ENCODE data around the gene ENTREP1. TPM values are rescaled to one million over a fixed set of nuclear protein-coding genes. Genes with fewer than 3 reads are reported as not detected.

Gene ENTREP1
- total and polyA plus RNA-seq, 8 donors: 2.0 to 40.2 (median 11.3) TPM

- intact Hi-C loops (cut with DNase I; ENCODE audit: low total_unique reads): no loop called here
- Histone ChIP-seq H3K9me3 (peaks cover 0 to 19% (median 13%) of the 10 kb centered on the region in 4 donors), H3K4me3 (no peak overlapping the region), H3K4me1 (peaks cover 0 to 1% (median 0%) of the 10 kb centered on the region in 4 donors), H3K27ac (no peak overlapping the region), H3K27me3 (no peaks in the 10 kb centered on the region), H3K36me3 (no peaks in the 10 kb centered on the region)
- no peak for DNase-seq
- TF ChIP-seq EP300 (IDR thresholded peaks at IDR 0.05) (no peak), CTCF (IDR thresholded peaks at IDR 0.05) (no peak), POLR2A (IDR thresholded peaks at IDR 0.05) (no peak), POLR2AphosphoS5 (IDR thresholded peaks at IDR 0.05) (no peak)
Observed at GRCh38 chr9:69313175-69313574, 11.8 kb upstream of the ENTREP1 start.

GRCh38 chr9:69314547-69314946 is 10.5 kb upstream of the ENTREP1 start:
- no peak for DNase-seq
- WGBS, 5 donors: 73 to 90% (median 85%) methylated on average over 1 of the region's 1 CpG
- H3K36me3 ChIP-seq: no peaks in the 10 kb centered on the region
- H3K4me3 ChIP-seq: no peak overlapping the region
- peaks cover 0 to 19% (median 13%) of the 10 kb centered on the region in 4 donors for H3K9me3 ChIP-seq
- no peaks in the 10 kb centered on the region for H3K4me1 ChIP-seq
- no peaks in the 10 kb centered on the region for H3K27me3 ChIP-seq
- TF ChIP-seq POLR2AphosphoS5 (IDR thresholded peaks at IDR 0.05) (no peak), CTCF (IDR thresholded peaks at IDR 0.05) (no peak), POLR2A (IDR thresholded peaks at IDR 0.05) (no peak), EP300 (IDR thresholded peaks at IDR 0.05) (no peak)
- H3K27ac ChIP-seq: no peak overlapping the region
- intact Hi-C loops (cut with DNase I; ENCODE audit: low total_unique reads): no loop called here

GRCh38 chr9:69317081-69317480 is 7.9 kb upstream of the ENTREP1 start:
- H3K4me1 ChIP-seq: no peaks in the 10 kb centered on the region
- no peaks in the 10 kb centered on the region for H3K27me3 ChIP-seq
- WGBS, 5 donors: 66 to 86% (median 78%) methylated on average over 2 of the region's 2 CpGs
- peaks cover 0 to 19% (median 13%) of the 10 kb centered on the region in 4 donors for H3K9me3 ChIP-seq
- no peak overlapping the region for H3K4me3 ChIP-seq
- TF ChIP-seq POLR2AphosphoS5 (IDR thresholded peaks at IDR 0.05): no peak
- TF ChIP-seq EP300 (IDR thresholded peaks at IDR 0.05): no peak
- no peak for TF ChIP-seq CTCF (IDR thresholded peaks at IDR 0.05)
- no peak for TF ChIP-seq POLR2A (IDR thresholded peaks at IDR 0.05)
- H3K36me3 ChIP-seq: no peaks in the 10 kb centered on the region
- no peak for DNase-seq
- intact Hi-C loops (cut with DNase I; ENCODE audit: low total_unique reads): no loop called here
- H3K27ac ChIP-seq: no peak overlapping the region

- no peak for DNase-seq
- H3K4me1 ChIP-seq: no peaks in the 10 kb centered on the region
- intact Hi-C loops (cut with DNase I; ENCODE audit: low total_unique reads): no loop called here
- no peaks in the 10 kb centered on the region for H3K27me3 ChIP-seq
- peaks cover 0 to 11% (median 6%) of the 10 kb centered on the region in 4 donors for H3K9me3 ChIP-seq
- no peaks in the 10 kb centered on the region for H3K36me3 ChIP-seq
- H3K27ac ChIP-seq: no peak overlapping the region
- TF ChIP-seq CTCF (IDR thresholded peaks at IDR 0.05): no peak
- no peak for TF ChIP-seq EP300 (IDR thresholded peaks at IDR 0.05)
- TF ChIP-seq POLR2A (IDR thresholded peaks at IDR 0.05): no peak
- TF ChIP-seq POLR2AphosphoS5 (IDR thresholded peaks at IDR 0.05): no peak
- H3K4me3 ChIP-seq: no peak overlapping the region
Observed at GRCh38 chr9:69317894-69318293, 7.1 kb upstream of the ENTREP1 start.

All from stomach (tissue), 9 donors.